K562 (cell line): ENCODE measurements around the gene KHDC1L. TPM values are rescaled to one million over a fixed set of nuclear protein-coding genes. Genes with fewer than 3 reads are reported as not detected.

ENCODE experiments used
- ATAC-seq: fragments of 200-7000 bp; cut with Tn5 transposase; 3 replicates; pipeline ENCODE4 v1.9.1; 2020; ENCODE audit warnings: moderate library complexity
- BruUV-seq: library from RNA; stranded (reverse); fragments of 400-500 nt; replicated peaks from 2 replicates; lab custom pipeline; 2021; lab: Mats Ljungman, UMichigan
- CTCF ChIA-PET: fragments of 300-600 bp; formaldehyde crosslinking; extraction: SDS; loops from one replicate; lab custom pipeline; 2021; ENCODE audit warnings: low intra/inter-chr PET ratio; lab: Yijun Ruan, JAX
- POLR2A ChIA-PET: fragments of 300-600, 350-650 bp; sonication (Branson Sonifier 250); formaldehyde crosslinking; extraction: SDS; loops from one replicate; lab custom pipeline; 2021; ENCODE audit warnings: antibody characterized with exemption, inconsistent platforms; lab: Yijun Ruan, JAX
- DNase-seq, 4 experiments: peaks; one replicate each; pipeline versions ENCODE4 v3.0.0 to v3.0.0-alpha.2; 2011 to 2018; ENCODE audit warnings: low spot score in 3 of 4, mixed read lengths in 3 of 4; ENCODE audit errors: extremely low read depth in 1 of 4
- FAIRE-seq: peaks from 2 replicates; lab custom pipeline; 2011; peaks lifted over from hg19 to GRCh38; lab: Jason Lieb, UNC
- H2AFZ ChIP-seq: 2 replicates; pipeline ENCODE4 v1.6.0; 2011; ENCODE audit warnings: low read depth, low read length, control low read depth, inconsistent platforms
- H3K27ac ChIP-seq: fragments of 200-600 bp; 3 replicates; pipeline ENCODE4 v1.8.0; 2011; ENCODE audit warnings: low read depth, mild to moderate bottlenecking, control low read depth, inconsistent platforms, low read length, moderate library complexity, mixed read lengths; ENCODE audit errors: extremely low read depth
- H3K27me3 ChIP-seq, 2 experiments: fragments of 300-600 bp in 1 of 2; 2 replicates in 1 of 2; 3 replicates in 1 of 2; pipeline versions ENCODE4 v1.6.0 to v1.8.0; 2011; ENCODE audit warnings: inconsistent platforms in 2 of 2, low read length in 2 of 2, mild to moderate bottlenecking in 1 of 2, mixed read lengths in 1 of 2, moderate library complexity in 1 of 2; ENCODE audit not compliant: control insufficient read depth in 2 of 2, insufficient read depth in 2 of 2
- H3K36me3 ChIP-seq: fragments of 300-600 bp; 3 replicates; pipeline ENCODE4 v1.8.0; 2011; ENCODE audit warnings: mild to moderate bottlenecking, low read length, inconsistent platforms; ENCODE audit not compliant: control insufficient read depth, insufficient read depth
- H3K4me1 ChIP-seq, 2 experiments: fragments of 200-600 bp in 1 of 2; replicated peaks in 1 of 2; 2 replicates in 1 of 2; 3 replicates in 1 of 2; pipeline versions ENCODE4 v1.5.1 to v1.8.0; 2011; ENCODE audit warnings: inconsistent platforms in 2 of 2, low read length in 2 of 2, mild to moderate bottlenecking in 1 of 2, mixed read lengths in 1 of 2, moderate library complexity in 1 of 2; ENCODE audit not compliant: control insufficient read depth in 2 of 2, insufficient read depth in 2 of 2
- H3K4me2 ChIP-seq: 2 replicates; pipeline ENCODE4 v1.6.1; 2011; ENCODE audit warnings: low read length, control low read depth, inconsistent platforms, mixed read lengths; ENCODE audit not compliant: insufficient read depth
- H3K4me3 ChIP-seq: fragments of 200-600 bp; sonication (generic), shearing (Covaris generic); 2 replicates; pipeline ENCODE4 v1.5.1; 2016; ENCODE audit warnings: control low read depth, inconsistent platforms
- H3K79me2 ChIP-seq: fragments of 200-600 bp; 3 replicates; pipeline ENCODE4 v1.8.0; 2011; ENCODE audit warnings: low read length, inconsistent platforms; ENCODE audit not compliant: control insufficient read depth, insufficient read depth
- H3K9ac ChIP-seq, 2 experiments: 2 replicates each; pipeline versions ENCODE4 v1.6.0 to v1.6.1; 2011; ENCODE audit warnings: low read depth in 2 of 2, low read length in 2 of 2, control low read depth in 1 of 2, inconsistent platforms in 1 of 2, mild to moderate bottlenecking in 1 of 2, mixed read lengths in 1 of 2; ENCODE audit not compliant: insufficient read depth in 1 of 2
- H3K9me1 ChIP-seq: one replicate; pipeline ENCODE4 v1.6.0; 2011; ENCODE audit warnings: inconsistent platforms, mild to moderate bottlenecking, low read length, moderate library complexity; ENCODE audit not compliant: control insufficient read depth, insufficient read depth
- H3K9me3 ChIP-seq: replicated peaks from 2 replicates; pipeline ENCODE4 v1.5.1; 2011; ENCODE audit warnings: low read depth, low read length, inconsistent platforms; ENCODE audit not compliant: control insufficient read depth, insufficient read depth
- H4K20me1 ChIP-seq: replicated peaks from 2 replicates; pipeline ENCODE4 v1.6.1; 2011; ENCODE audit warnings: low read length, inconsistent platforms, mixed read lengths; ENCODE audit not compliant: control insufficient read depth, insufficient read depth
- CHD2 ChIP-seq: IDR thresholded peaks from 2 replicates; pipeline ENCODE4 v1.6.1; 2011; ENCODE audit warnings: low read depth, low read length
- DPF2 ChIP-seq: fragments of 450-650 bp; IDR thresholded peaks from 2 replicates; pipeline ENCODE4 v1.6.1; 2016
- KHSRP ChIP-seq: fragments of 450-650 bp; IDR thresholded peaks from 2 replicates; pipeline ENCODE4 v1.6.1; 2017
- PRMT5 ChIP-seq: sonication (generic); formaldehyde crosslinking; IDR thresholded peaks from 2 replicates; pipeline ENCODE4 v1.5.0; 2020; ENCODE audit warnings: missing genetic modification reagents
- SIN3B ChIP-seq: fragments of 450-650 bp; IDR thresholded peaks from 2 replicates; pipeline ENCODE4 v1.6.1; 2017; ENCODE audit warnings: low read depth, mild to moderate bottlenecking, moderate library complexity
- SRSF9 ChIP-seq: fragments of 200-400 bp; formaldehyde crosslinking; IDR thresholded peaks from 2 replicates; pipeline ENCODE4 v1.6.1; 2017; ENCODE audit warnings: low read depth, low read length, borderline replicate concordance
- ZNF143 ChIP-seq: sonication (generic); formaldehyde crosslinking; IDR thresholded peaks from 2 replicates; pipeline ENCODE4 v1.9.0; 2022; ENCODE audit warnings: mild to moderate bottlenecking, missing genetic modification reagents
- ZNF318 ChIP-seq, 2 experiments: fragments of 450-650 bp; IDR thresholded peaks; 2 replicates each; pipeline ENCODE4 v1.6.1; 2016; ENCODE audit warnings: mild to moderate bottlenecking in 2 of 2, borderline replicate concordance in 1 of 2, low read depth in 1 of 2, moderate library complexity in 1 of 2
- WGBS: fragments of 100-300 bp; shearing (Covaris generic); methylation state at CpG from one replicate; pipeline ENCODE4 v1.1.6; 2016; ENCODE audit warnings: low coverage, mixed read lengths; ENCODE audit not compliant: insufficient coverage; ENCODE audit errors: missing lambda C conversion rate; 5-methylcytosine and 5-hydroxymethylcytosine counted together
- in situ Hi-C: fragments of 300-500 bp; cut with MboI; formaldehyde crosslinking; loops from 4 replicates; pipeline ENCODE4 v1.15.0; 2018; ENCODE audit warnings: inconsistent platforms, mixed read lengths
- intact Hi-C: fragments of 100-400 bp; cut with micrococcal nuclease; formaldehyde crosslinking; loops from 2 replicates; pipeline ENCODE4 v1.14.2; 2022
- polyA plus RNA-seq, 8 experiments: library from polyadenylated mRNA; depleted of rRNA in 4 of 8; stranded (reverse) in 5 of 8; unstranded in 3 of 8; fragments of >200 nt; fragmentation: Nextera tagmentation in 2 of 8; fragmentation: Illumina TruSeq in 1 of 8; extraction: Ambion mirVana in 2 of 8; extraction: Trizol in 1 of 8; gene quantifications; 2 replicates each; pipeline versions ENCODE4 v1.2.1 to v1.2.3, GENCODE V29; 2011 to 2014; ENCODE audit warnings: inconsistent platforms in 1 of 8, missing spikeins in 1 of 8
- total RNA-seq, 7 experiments: library from RNA; depleted of rRNA in 6 of 7; stranded (reverse); fragments of >200 nt in 6 of 7; fragmentation: Illumina TruSeq in 2 of 7; extraction: Trizol in 2 of 7; gene quantifications; 2 replicates each; pipeline versions ENCODE4 v1.2.1 to v1.2.3, GENCODE V29; 2011 to 2021; ENCODE audit warnings: low replicate concordance in 1 of 7
- TF ChIP-seq, protein P1 (sequence below): sonication (generic); IDR thresholded peaks from 2 replicates; pipeline ENCODE4 v1.6.1; 2016
- TF ChIP-seq, protein P2 (sequence below): fragments of 450-650 bp; formaldehyde crosslinking; conservative IDR thresholded peaks from 2 replicates; pipeline ENCODE4 v1.4.0; 2022; ENCODE audit warnings: mild to moderate bottlenecking, missing genetic modification characterization

The KHDC1L gene
- total and polyA plus RNA-seq, 9 of the 15 experiments (the other 6 are each of a cell fraction or from before 2014, with no cell fraction given) = 0.33 to 1.9 (median 0.54) TPM

GRCh38 chr6:73177221-73177944 lies 47.9 kb downstream of the KHDC1L start:
- Histone ChIP-seq H3K4me2 (no peak overlapping the region), H3K27ac (no peak overlapping the region), H2AFZ (no peak overlapping the region), H3K9me1 (no peaks in the 10 kb centered on the region), H3K36me3 (no peaks in the 10 kb centered on the region), H3K4me3 (no peak overlapping the region), H3K9me3 (no peaks in the 10 kb centered on the region), H3K4me1 (no peaks in the 10 kb centered on the region; a peak in 1 of 5 replicates), H4K20me1 (no peaks in the 10 kb centered on the region), H3K27me3 (no peaks in the 10 kb centered on the region), H3K9ac (no peak overlapping the region), H3K79me2 (no peaks in the 10 kb centered on the region)
- FAIRE-seq (no peak), DNase-seq (no peak), ATAC-seq (no peak)
- WGBS = 26% methylated on average over 5 of the region's 5 CpGs
- in situ Hi-C loops = no loop called here
- ChIA-PET CTCF (no interaction called here), POLR2A (no interaction called here)
- BruUV-seq = no TSS peak
- TF ChIP-seq DPF2 = no peak
- TF ChIP-seq SIN3B = no peak
- TF ChIP-seq SRSF9 = no peak
- TF ChIP-seq, protein P1, sequence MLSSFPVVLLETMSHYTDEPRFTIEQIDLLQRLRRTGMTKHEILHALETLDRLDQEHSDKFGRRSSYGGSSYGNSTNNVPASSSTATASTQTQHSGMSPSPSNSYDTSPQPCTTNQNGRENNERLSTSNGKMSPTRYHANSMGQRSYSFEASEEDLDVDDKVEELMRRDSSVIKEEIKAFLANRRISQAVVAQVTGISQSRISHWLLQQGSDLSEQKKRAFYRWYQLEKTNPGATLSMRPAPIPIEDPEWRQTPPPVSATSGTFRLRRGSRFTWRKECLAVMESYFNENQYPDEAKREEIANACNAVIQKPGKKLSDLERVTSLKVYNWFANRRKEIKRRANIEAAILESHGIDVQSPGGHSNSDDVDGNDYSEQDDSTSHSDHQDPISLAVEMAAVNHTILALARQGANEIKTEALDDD = no peak
- no peak for TF ChIP-seq ZNF318 (IDR thresholded peaks at IDR 0.05; ENCODE audit: borderline replicate concordance in 1 of 2, low read depth in 1 of 2)
- TF ChIP-seq PRMT5 (CRISPR knock-in tag) = no peak
- no peak for TF ChIP-seq CHD2
- TF ChIP-seq ZNF143 (CRISPR knock-in tag) = no peak
- TF ChIP-seq, protein P2, sequence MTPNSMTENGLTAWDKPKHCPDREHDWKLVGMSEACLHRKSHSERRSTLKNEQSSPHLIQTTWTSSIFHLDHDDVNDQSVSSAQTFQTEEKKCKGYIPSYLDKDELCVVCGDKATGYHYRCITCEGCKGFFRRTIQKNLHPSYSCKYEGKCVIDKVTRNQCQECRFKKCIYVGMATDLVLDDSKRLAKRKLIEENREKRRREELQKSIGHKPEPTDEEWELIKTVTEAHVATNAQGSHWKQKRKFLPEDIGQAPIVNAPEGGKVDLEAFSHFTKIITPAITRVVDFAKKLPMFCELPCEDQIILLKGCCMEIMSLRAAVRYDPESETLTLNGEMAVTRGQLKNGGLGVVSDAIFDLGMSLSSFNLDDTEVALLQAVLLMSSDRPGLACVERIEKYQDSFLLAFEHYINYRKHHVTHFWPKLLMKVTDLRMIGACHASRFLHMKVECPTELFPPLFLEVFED = no peak
- TF ChIP-seq KHSRP = no peak
- intact Hi-C loops = no loop called here
